Measurements from ENCODE around the gene SH3PXD2B.

Gene SH3PXD2B

GRCh38 chr5:172319708-172320441 lies 134.4 kb downstream of the SH3PXD2B start:
- no peak overlapping the region for H3K27ac ChIP-seq (ENCODE audit: low read length)
- no peak overlapping the region for H3K4me3 ChIP-seq (ENCODE audit: low read depth in 1 of 2, low read length in 2 of 2)

DNA sequence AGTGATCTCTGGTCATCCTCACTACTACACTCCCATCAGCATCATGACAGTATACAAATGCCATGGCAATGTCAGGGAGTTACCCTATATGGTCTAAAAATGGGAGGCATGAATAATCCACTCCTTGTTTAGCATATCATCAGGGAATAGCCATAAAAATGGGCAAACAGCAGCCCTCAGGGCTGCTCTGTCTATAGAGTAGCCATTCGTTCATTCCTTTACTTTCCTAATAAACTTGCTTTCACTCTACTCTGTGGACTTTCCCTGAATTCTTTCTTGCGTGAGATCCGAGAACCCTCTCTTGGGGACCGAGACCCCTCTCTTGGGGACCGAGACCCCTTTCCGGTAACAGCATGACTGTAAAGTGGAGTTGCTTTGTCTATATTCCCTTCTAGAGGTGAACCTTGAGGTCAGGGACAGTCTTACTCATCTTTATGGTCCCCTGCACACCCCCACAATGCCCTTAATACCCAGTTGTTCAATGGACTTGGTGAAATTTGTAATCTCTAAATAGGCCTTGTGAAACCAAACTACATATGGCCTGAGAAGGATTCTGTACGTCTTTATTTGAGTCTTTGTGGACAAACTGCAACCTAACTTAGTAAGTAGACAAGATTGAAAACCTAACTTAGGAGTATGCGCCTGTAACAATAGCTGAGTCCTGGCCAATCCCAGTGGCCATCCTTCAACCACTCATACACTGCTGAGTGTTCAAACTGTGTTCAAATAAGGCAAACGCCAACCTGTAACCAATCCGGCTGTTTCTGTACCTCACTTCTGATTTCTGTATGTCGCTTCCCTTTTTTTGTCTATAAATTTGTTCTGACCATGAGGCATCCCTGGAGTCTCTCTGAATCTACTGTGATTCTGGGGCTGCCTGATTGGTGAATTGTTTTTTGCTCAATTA lies 138.5 kb downstream of the SH3PXD2B start:
- H3K27ac ChIP-seq (ENCODE audit: low read length): no peak overlapping the region

More at GRCh38 chr5:172319708-172320441, 134.4 kb downstream of the SH3PXD2B start:
- Histone ChIP-seq H3K9me3 (ENCODE audit: control insufficient read depth in 1 of 2, low read length in 2 of 2) (no peaks in the 10 kb centered on the region), H3K4me1 (ENCODE audit: control insufficient read depth in 1 of 2, insufficient read depth in 2 of 2, low read length in 2 of 2) (no peaks in the 10 kb centered on the region), H3K27me3 (ENCODE audit: low read depth, low read length) (no peaks in the 10 kb centered on the region), H3K36me3 (ENCODE audit: control insufficient read depth in 1 of 2, insufficient read depth in 2 of 2, low read length in 2 of 2) (no peaks in the 10 kb centered on the region)

DNA sequence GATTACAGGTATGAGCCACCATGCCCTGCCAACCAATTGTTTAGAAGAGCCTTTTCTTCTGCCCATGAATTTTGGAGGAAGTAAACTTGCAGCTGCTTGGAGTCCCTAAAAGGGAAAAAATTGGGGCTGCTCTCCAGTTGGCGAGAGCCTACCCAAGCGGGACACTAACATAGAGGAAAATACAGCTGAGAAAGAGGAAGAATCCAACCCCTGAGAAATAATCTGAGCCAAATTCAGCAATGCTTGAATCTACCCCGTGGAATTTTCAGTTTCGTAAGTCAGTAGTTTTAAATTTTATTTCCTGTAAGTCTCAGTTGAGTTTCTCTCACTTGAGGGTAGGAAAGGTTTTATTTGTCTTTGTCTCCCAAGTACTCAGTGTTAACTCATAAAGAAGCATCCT lies 140.4 kb downstream of the SH3PXD2B start:
- no peaks in the 10 kb centered on the region for H3K9me3 ChIP-seq (ENCODE audit: control insufficient read depth in 1 of 2, low read length in 2 of 2)
- no peak overlapping the region for H3K4me3 ChIP-seq (ENCODE audit: low read depth in 1 of 2, low read length in 2 of 2)
- H3K27me3 ChIP-seq (ENCODE audit: low read depth, low read length): no peaks in the 10 kb centered on the region
- no peaks in the 10 kb centered on the region for H3K4me1 ChIP-seq (ENCODE audit: control insufficient read depth in 1 of 2, insufficient read depth in 2 of 2, low read length in 2 of 2)
- H3K36me3 ChIP-seq (ENCODE audit: control insufficient read depth in 1 of 2, insufficient read depth in 2 of 2, low read length in 2 of 2): no peaks in the 10 kb centered on the region
- no peak overlapping the region for H3K27ac ChIP-seq (ENCODE audit: low read length)

More for the DNA sequence above, 138.5 kb downstream of the SH3PXD2B start:
- no peaks in the 10 kb centered on the region for H3K9me3 ChIP-seq (ENCODE audit: control insufficient read depth in 1 of 2, low read length in 2 of 2)
- no peak overlapping the region for H3K4me3 ChIP-seq (ENCODE audit: low read depth in 1 of 2, low read length in 2 of 2)
- no peaks in the 10 kb centered on the region for H3K36me3 ChIP-seq (ENCODE audit: control insufficient read depth in 1 of 2, insufficient read depth in 2 of 2, low read length in 2 of 2)
- no peaks in the 10 kb centered on the region for H3K27me3 ChIP-seq (ENCODE audit: low read depth, low read length)
- H3K4me1 ChIP-seq (ENCODE audit: control insufficient read depth in 1 of 2, insufficient read depth in 2 of 2, low read length in 2 of 2): no peaks in the 10 kb centered on the region

DNA sequence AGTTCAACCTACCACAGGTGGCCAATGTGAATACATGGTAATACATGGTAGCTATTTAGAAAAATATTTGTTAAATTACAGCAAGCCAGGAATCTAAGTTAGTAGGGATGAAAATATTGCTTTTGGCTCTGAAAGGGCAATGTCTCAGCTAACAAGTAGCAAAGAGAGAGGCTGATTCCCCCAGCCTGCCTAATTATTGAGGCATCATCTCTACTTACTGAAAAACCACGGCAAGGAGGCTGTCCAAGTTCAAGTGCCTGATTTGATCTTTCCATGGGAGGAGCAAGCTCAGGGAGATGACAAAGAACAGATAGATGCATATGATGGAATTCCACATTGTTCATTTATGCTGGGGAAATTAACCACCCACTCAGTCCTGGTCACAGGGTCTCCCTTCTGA lies 142.0 kb downstream of the SH3PXD2B start:
- no peaks in the 10 kb centered on the region for H3K27me3 ChIP-seq (ENCODE audit: low read depth, low read length)
- no peaks in the 10 kb centered on the region for H3K36me3 ChIP-seq (ENCODE audit: control insufficient read depth in 1 of 2, insufficient read depth in 2 of 2, low read length in 2 of 2)
- H3K4me3 ChIP-seq (ENCODE audit: low read depth in 1 of 2, low read length in 2 of 2): no peak overlapping the region
- H3K27ac ChIP-seq (ENCODE audit: low read length): no peak overlapping the region
- no peaks in the 10 kb centered on the region for H3K4me1 ChIP-seq (ENCODE audit: control insufficient read depth in 1 of 2, insufficient read depth in 2 of 2, low read length in 2 of 2)
- no peaks in the 10 kb centered on the region for H3K9me3 ChIP-seq (ENCODE audit: control insufficient read depth in 1 of 2, low read length in 2 of 2)

GRCh38 chr5:172311605-172312004 lies 142.7 kb downstream of the SH3PXD2B start:
- Histone ChIP-seq H3K4me1 (ENCODE audit: control insufficient read depth in 1 of 2, insufficient read depth in 2 of 2, low read length in 2 of 2) (no peaks in the 10 kb centered on the region), H3K9me3 (ENCODE audit: control insufficient read depth in 1 of 2, low read length in 2 of 2) (no peaks in the 10 kb centered on the region), H3K27ac (ENCODE audit: low read length) (no peak overlapping the region), H3K4me3 (ENCODE audit: low read depth in 1 of 2, low read length in 2 of 2) (no peak overlapping the region), H3K36me3 (ENCODE audit: control insufficient read depth in 1 of 2, insufficient read depth in 2 of 2, low read length in 2 of 2) (no peaks in the 10 kb centered on the region), H3K27me3 (ENCODE audit: low read depth, low read length) (no peaks in the 10 kb centered on the region)

- H3K9me3 ChIP-seq (ENCODE audit: control insufficient read depth in 1 of 2, low read length in 2 of 2): no peaks in the 10 kb centered on the region
- H3K36me3 ChIP-seq (ENCODE audit: control insufficient read depth in 1 of 2, insufficient read depth in 2 of 2, low read length in 2 of 2): no peaks in the 10 kb centered on the region
- no peak overlapping the region for H3K27ac ChIP-seq (ENCODE audit: low read length)
- H3K4me1 ChIP-seq (ENCODE audit: control insufficient read depth in 1 of 2, insufficient read depth in 2 of 2, low read length in 2 of 2): no peaks in the 10 kb centered on the region
- no peaks in the 10 kb centered on the region for H3K27me3 ChIP-seq (ENCODE audit: low read depth, low read length)
- H3K4me3 ChIP-seq (ENCODE audit: low read depth in 1 of 2, low read length in 2 of 2): no peak overlapping the region
Observed at GRCh38 chr5:172311026-172311425, 143.3 kb downstream of the SH3PXD2B start.

DNA sequence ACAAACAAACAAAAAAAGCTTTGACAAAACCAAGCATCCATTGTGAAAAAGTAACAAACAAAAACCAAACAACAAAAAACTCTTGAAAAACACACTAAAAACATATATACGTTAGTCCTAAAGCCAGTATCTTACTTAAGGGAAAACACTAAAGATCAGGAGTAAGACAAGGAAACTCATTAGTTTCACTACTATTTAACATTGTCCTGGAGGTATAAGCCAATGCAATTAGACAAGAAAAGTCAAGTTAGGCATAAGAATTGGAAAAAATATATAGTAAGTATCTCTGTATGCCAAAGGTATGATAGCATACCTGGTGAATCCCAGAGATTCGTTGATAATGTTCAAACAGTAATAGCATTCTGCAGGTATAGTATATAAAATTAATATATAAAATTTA lies 148.9 kb downstream of the SH3PXD2B start:
- Histone ChIP-seq H3K4me3 (ENCODE audit: low read depth in 1 of 2, low read length in 2 of 2) (no peak overlapping the region), H3K36me3 (ENCODE audit: control insufficient read depth in 1 of 2, insufficient read depth in 2 of 2, low read length in 2 of 2) (no peaks in the 10 kb centered on the region), H3K9me3 (ENCODE audit: control insufficient read depth in 1 of 2, low read length in 2 of 2) (peaks cover 0 to 3% of the 10 kb centered on the region in 2 donors), H3K27ac (ENCODE audit: low read length) (no peak overlapping the region), H3K4me1 (ENCODE audit: control insufficient read depth in 1 of 2, insufficient read depth in 2 of 2, low read length in 2 of 2) (no peaks in the 10 kb centered on the region), H3K27me3 (ENCODE audit: low read depth, low read length) (no peaks in the 10 kb centered on the region)

GRCh38 chr5:172303572-172304335 lies 150.6 kb downstream of the SH3PXD2B start:
- Histone ChIP-seq H3K27ac (ENCODE audit: low read length) (no peak overlapping the region), H3K27me3 (ENCODE audit: low read depth, low read length) (no peaks in the 10 kb centered on the region), H3K4me1 (ENCODE audit: control insufficient read depth in 1 of 2, insufficient read depth in 2 of 2, low read length in 2 of 2) (no peaks in the 10 kb centered on the region), H3K9me3 (ENCODE audit: control insufficient read depth in 1 of 2, low read length in 2 of 2) (peaks cover 0 to 3% of the 10 kb centered on the region in 2 donors), H3K4me3 (ENCODE audit: low read depth in 1 of 2, low read length in 2 of 2) (no peak overlapping the region), H3K36me3 (ENCODE audit: control insufficient read depth in 1 of 2, insufficient read depth in 2 of 2, low read length in 2 of 2) (no peaks in the 10 kb centered on the region)

GRCh38 chr5:172303162-172303561 lies 151.2 kb downstream of the SH3PXD2B start:
- Histone ChIP-seq H3K4me1 (ENCODE audit: control insufficient read depth in 1 of 2, insufficient read depth in 2 of 2, low read length in 2 of 2) (no peaks in the 10 kb centered on the region), H3K36me3 (ENCODE audit: control insufficient read depth in 1 of 2, insufficient read depth in 2 of 2, low read length in 2 of 2) (no peaks in the 10 kb centered on the region), H3K9me3 (ENCODE audit: control insufficient read depth in 1 of 2, low read length in 2 of 2) (peaks cover 0 to 3% of the 10 kb centered on the region in 2 donors), H3K4me3 (ENCODE audit: low read depth in 1 of 2, low read length in 2 of 2) (no peak overlapping the region), H3K27me3 (ENCODE audit: low read depth, low read length) (no peaks in the 10 kb centered on the region), H3K27ac (ENCODE audit: low read length) (no peak overlapping the region)

GRCh38 chr5:172302047-172302710 lies 152.1 kb downstream of the SH3PXD2B start:
- Histone ChIP-seq H3K36me3 (ENCODE audit: control insufficient read depth in 1 of 2, insufficient read depth in 2 of 2, low read length in 2 of 2) (no peaks in the 10 kb centered on the region), H3K4me3 (ENCODE audit: low read depth in 1 of 2, low read length in 2 of 2) (no peak overlapping the region), H3K27me3 (ENCODE audit: low read depth, low read length) (no peaks in the 10 kb centered on the region), H3K27ac (ENCODE audit: low read length) (no peak overlapping the region), H3K9me3 (ENCODE audit: control insufficient read depth in 1 of 2, low read length in 2 of 2) (peaks cover 0 to 3% of the 10 kb centered on the region in 2 donors), H3K4me1 (ENCODE audit: control insufficient read depth in 1 of 2, insufficient read depth in 2 of 2, low read length in 2 of 2) (no peaks in the 10 kb centered on the region)

Measured in muscle layer of duodenum (tissue), 2 donors.